Testis (tissue), 3 donors: Measurements from ENCODE around the gene TTLL12. TPM values are rescaled to one million over a fixed set of nuclear protein-coding genes. Genes with fewer than 3 reads are reported as not detected.
A peak's percentile ranks its signal among the peaks of the same experiment; 100 is the strongest.

Source experiments
- DNase-seq: peaks from one replicate; pipeline ENCODE4 v3.0.0-alpha.2; 2019
- H3K27ac ChIP-seq, 2 donors: fragments of 200-600 bp; sonication (generic); one replicate each; pipeline ENCODE4 v1.5.1; 2019
- H3K27me3 ChIP-seq: fragments of 200-600 bp; sonication (generic); one replicate; pipeline ENCODE4 v1.5.1; 2019
- H3K36me3 ChIP-seq: fragments of 200-600 bp; sonication (generic); one replicate; pipeline ENCODE4 v1.5.1; 2017; ENCODE audit warnings: low read depth; ENCODE audit errors: missing control alignments
- H3K4me1 ChIP-seq: fragments of 200-600 bp; sonication (generic); one replicate; pipeline ENCODE4 v1.5.1; 2019
- H3K4me3 ChIP-seq, 2 donors: fragments of 200-600 bp; sonication (generic); one replicate each; pipeline ENCODE4 v1.5.1; 2017 to 2019
- H3K9me3 ChIP-seq: fragments of 200-600 bp; sonication (generic); one replicate; pipeline ENCODE4 v1.5.1; 2017
- CTCF ChIP-seq, 3 experiments: fragments of 450-650 bp in 2 of 3; fragments of 200-600 bp in 1 of 3; sonication (generic) in 1 of 3; IDR thresholded peaks; one replicate each; pipeline ENCODE4 v1.5.1; 2016 to 2019; ENCODE audit warnings: antibody characterized with exemption in 3 of 3, mild to moderate bottlenecking in 2 of 3, moderate library complexity in 1 of 3
- POLR2A ChIP-seq: fragments of 450-650 bp; IDR thresholded peaks from one replicate; pipeline ENCODE4 v1.6.1; 2017; ENCODE audit warnings: antibody characterized with exemption, mild to moderate bottlenecking, moderate library complexity
- WGBS, 2 donors: methylation state at CpG; one replicate each; pipeline ENCODE4 v1.1.5; 2018; 5-methylcytosine and 5-hydroxymethylcytosine counted together
- intact Hi-C: fragments of 100-400 bp; cut with DNase I; formaldehyde crosslinking; loops from one replicate; pipeline ENCODE4 v1.15.1; 2023; ENCODE audit warnings: low total_unique reads
- polyA plus RNA-seq: library from polyadenylated mRNA; stranded (reverse); fragments of 350-450 nt; fragmentation: Illumina TruSeq; extraction: RNeasy Lipid Tissue Mini Kit (QIAGEN cat#74804); gene quantifications from one replicate; pipeline ENCODE4 v1.2.3, GENCODE V29; 2014; ENCODE audit warnings: low read depth, low replicate concordance; ENCODE audit not compliant: insufficient read depth
- total RNA-seq, 2 donors: library from RNA; depleted of rRNA; stranded (reverse); fragments of >200 nt; gene quantifications; one replicate each; pipeline ENCODE4 v1.2.3, GENCODE V29; 2016

Gene TTLL12
- total and polyA plus RNA-seq, 3 donors from 2014 or later = 62.0 to 175 (median 111) TPM

GRCh38 chr22:43166132-43166930, 20.6 kb downstream of the TTLL12 start:
- Histone ChIP-seq H3K9me3 (no peaks in the 10 kb centered on the region), H3K27ac (no peak overlapping the region), H3K4me3 (no peak overlapping the region), H3K4me1 (peaks cover 12% of the 10 kb centered on the region), H3K27me3 (no peaks in the 10 kb centered on the region), H3K36me3 (no peaks in the 10 kb centered on the region)
- 81 to 83% methylated on average over 23 of the region's 23 CpGs for WGBS, 2 donors
- intact Hi-C loops = no loop called here
- DNase-seq = no peak
- TF ChIP-seq CTCF (IDR thresholded peaks at IDR 0.05) (no peak), POLR2A (no peak)

- TF ChIP-seq CTCF (IDR thresholded peaks at IDR 0.05) = no peak
- TF ChIP-seq POLR2A = no peak
- Histone ChIP-seq H3K4me1 (peaks cover 12% of the 10 kb centered on the region), H3K27me3 (no peaks in the 10 kb centered on the region), H3K27ac (no peak overlapping the region), H3K4me3 (no peak overlapping the region), H3K9me3 (no peaks in the 10 kb centered on the region), H3K36me3 (no peaks in the 10 kb centered on the region)
- 37 to 42% methylated on average over 16 of the region's 16 CpGs for WGBS, 2 donors
- DNase-seq = no peak
- intact Hi-C loops = no loop called here
Observed at GRCh38 chr22:43164636-43165035, 22.3 kb downstream of the TTLL12 start.

GRCh38 chr22:43163241-43163795, 23.6 kb downstream of the TTLL12 start:
- H3K36me3 ChIP-seq = no peaks in the 10 kb centered on the region
- DNase-seq = no peak
- H3K9me3 ChIP-seq = no peaks in the 10 kb centered on the region
- intact Hi-C loops = no loop called here
- TF ChIP-seq POLR2A (no peak), CTCF (IDR thresholded peaks at IDR 0.05) (no peak)
- H3K27ac ChIP-seq = peak overlapping the region in 1 of 2 donors; percentile 7
- no peaks in the 10 kb centered on the region for H3K27me3 ChIP-seq
- WGBS, 2 donors = 80 to 83% methylated on average over 2 to 17 of the region's 18 CpGs
- peaks cover 12% of the 10 kb centered on the region for H3K4me1 ChIP-seq
- H3K4me3 ChIP-seq = no peak overlapping the region

GRCh38 chr22:43162412-43163150, 24.4 kb downstream of the TTLL12 start:
- TF ChIP-seq CTCF (IDR thresholded peaks at IDR 0.05) (no peak), POLR2A (no peak)
- 88 to 90% methylated on average over 5 to 24 of the region's 24 CpGs for WGBS, 2 donors
- H3K4me3 ChIP-seq = no peak overlapping the region
- peaks cover 12% of the 10 kb centered on the region for H3K4me1 ChIP-seq
- H3K27ac ChIP-seq = no peak overlapping the region
- intact Hi-C loops = no loop called here
- H3K9me3 ChIP-seq = no peaks in the 10 kb centered on the region
- no peaks in the 10 kb centered on the region for H3K27me3 ChIP-seq
- no peak for DNase-seq
- no peaks in the 10 kb centered on the region for H3K36me3 ChIP-seq
